ENCODE results near the gene DUOX1.

The DUOX1 gene

GRCh38 chr15:45120081-45120972 lies 9.5 kb upstream of the DUOX1 start:
- Histone ChIP-seq H3K9ac (no peak overlapping the region), H3K4me1 (no peaks in the 10 kb centered on the region), H3K27ac (no peak overlapping the region), H3K27me3 (ENCODE audit: control insufficient read depth, insufficient read depth, low read length) (no peaks in the 10 kb centered on the region), H3K79me2 (no peaks in the 10 kb centered on the region), H3K9me3 (ENCODE audit: control insufficient read depth, low read length) (no peaks in the 10 kb centered on the region), H3K4me2 (ENCODE audit: low read length) (no peak overlapping the region), H3K4me3 (ENCODE audit: low read depth, low read length) (no peak overlapping the region), H2AFZ (no peak overlapping the region), H3K36me3 (ENCODE audit: control insufficient read depth, insufficient read depth, low read length) (no peaks in the 10 kb centered on the region)
- TF ChIP-seq, protein P1, sequence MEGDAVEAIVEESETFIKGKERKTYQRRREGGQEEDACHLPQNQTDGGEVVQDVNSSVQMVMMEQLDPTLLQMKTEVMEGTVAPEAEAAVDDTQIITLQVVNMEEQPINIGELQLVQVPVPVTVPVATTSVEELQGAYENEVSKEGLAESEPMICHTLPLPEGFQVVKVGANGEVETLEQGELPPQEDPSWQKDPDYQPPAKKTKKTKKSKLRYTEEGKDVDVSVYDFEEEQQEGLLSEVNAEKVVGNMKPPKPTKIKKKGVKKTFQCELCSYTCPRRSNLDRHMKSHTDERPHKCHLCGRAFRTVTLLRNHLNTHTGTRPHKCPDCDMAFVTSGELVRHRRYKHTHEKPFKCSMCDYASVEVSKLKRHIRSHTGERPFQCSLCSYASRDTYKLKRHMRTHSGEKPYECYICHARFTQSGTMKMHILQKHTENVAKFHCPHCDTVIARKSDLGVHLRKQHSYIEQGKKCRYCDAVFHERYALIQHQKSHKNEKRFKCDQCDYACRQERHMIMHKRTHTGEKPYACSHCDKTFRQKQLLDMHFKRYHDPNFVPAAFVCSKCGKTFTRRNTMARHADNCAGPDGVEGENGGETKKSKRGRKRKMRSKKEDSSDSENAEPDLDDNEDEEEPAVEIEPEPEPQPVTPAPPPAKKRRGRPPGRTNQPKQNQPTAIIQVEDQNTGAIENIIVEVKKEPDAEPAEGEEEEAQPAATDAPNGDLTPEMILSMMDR (IDR thresholded peaks at IDR 0.05) = no peak

DNA sequence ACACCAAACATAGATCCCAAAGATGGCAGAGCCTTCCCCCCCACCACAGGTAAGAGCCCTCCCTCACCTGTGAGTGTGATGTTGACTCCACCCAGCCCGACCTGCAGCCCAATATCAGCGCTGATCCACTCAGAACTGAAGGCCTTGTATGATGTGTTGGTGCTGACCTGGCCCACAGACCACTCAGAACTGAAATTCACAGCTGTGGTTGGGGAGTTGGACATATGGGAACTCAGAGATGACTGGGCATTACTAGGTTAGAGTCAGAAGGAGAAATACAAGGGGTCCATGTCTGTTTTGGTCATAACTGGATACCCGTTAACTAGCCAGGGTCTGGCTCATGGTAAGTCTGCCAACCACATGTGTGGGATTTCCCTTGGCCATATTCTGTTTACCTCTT lies 8.8 kb upstream of the DUOX1 start:
- no peak overlapping the region for H2AFZ ChIP-seq
- H3K79me2 ChIP-seq = no peaks in the 10 kb centered on the region
- H3K27ac ChIP-seq = no peak overlapping the region
- no peak overlapping the region for H3K4me2 ChIP-seq (ENCODE audit: low read length)
- no peaks in the 10 kb centered on the region for H3K4me1 ChIP-seq
- no peaks in the 10 kb centered on the region for H3K9me3 ChIP-seq (ENCODE audit: control insufficient read depth, low read length)
- H3K27me3 ChIP-seq (ENCODE audit: control insufficient read depth, insufficient read depth, low read length) = no peaks in the 10 kb centered on the region
- TF ChIP-seq, protein P1 (IDR thresholded peaks at IDR 0.05) = no peak
- H3K4me3 ChIP-seq (ENCODE audit: low read depth, low read length) = no peak overlapping the region
- H3K36me3 ChIP-seq (ENCODE audit: control insufficient read depth, insufficient read depth, low read length) = no peaks in the 10 kb centered on the region
- H3K9ac ChIP-seq = no peak overlapping the region

- Histone ChIP-seq H3K4me1 (no peaks in the 10 kb centered on the region), H3K9ac (no peak overlapping the region), H3K27ac (no peak overlapping the region), H3K36me3 (ENCODE audit: control insufficient read depth, insufficient read depth, low read length) (no peaks in the 10 kb centered on the region), H3K79me2 (no peaks in the 10 kb centered on the region), H2AFZ (no peak overlapping the region), H3K4me3 (ENCODE audit: low read depth, low read length) (no peak overlapping the region), H3K9me3 (ENCODE audit: control insufficient read depth, low read length) (no peaks in the 10 kb centered on the region), H3K27me3 (ENCODE audit: control insufficient read depth, insufficient read depth, low read length) (no peaks in the 10 kb centered on the region), H3K4me2 (ENCODE audit: low read length) (no peak overlapping the region)
- TF ChIP-seq, protein P1 (IDR thresholded peaks at IDR 0.05) = no peak
Observed at GRCh38 chr15:45121706-45122417, 7.9 kb upstream of the DUOX1 start.

- TF ChIP-seq, protein P1 (IDR thresholded peaks at IDR 0.05) = no peak
- no peaks in the 10 kb centered on the region for H3K79me2 ChIP-seq
Observed at GRCh38 chr15:45122719-45123118, 7.1 kb upstream of the DUOX1 start.

More at GRCh38 chr15:45122719-45123118, 7.1 kb upstream of the DUOX1 start:
- Histone ChIP-seq H3K9me3 (ENCODE audit: control insufficient read depth, low read length) (no peaks in the 10 kb centered on the region), H3K27ac (no peak overlapping the region), H3K4me2 (ENCODE audit: low read length) (no peak overlapping the region), H3K27me3 (ENCODE audit: control insufficient read depth, insufficient read depth, low read length) (no peaks in the 10 kb centered on the region), H2AFZ (no peak overlapping the region), H3K9ac (no peak overlapping the region), H3K36me3 (ENCODE audit: control insufficient read depth, insufficient read depth, low read length) (no peaks in the 10 kb centered on the region), H3K4me3 (ENCODE audit: low read depth, low read length) (no peak overlapping the region), H3K4me1 (no peaks in the 10 kb centered on the region)

Measured in parathyroid adenoma (tissue), 2 donors.